Keratinocyte (primary cell): ENCODE measurements around the gene LMTK2.

Experiments
- CTCF ChIP-seq, 3 experiments: IDR thresholded peaks in 1 of 3; conservative IDR thresholded peaks in 1 of 3; optimal IDR thresholded peaks in 1 of 3; 2 replicates in 2 of 3; 3 replicates in 1 of 3; pipeline versions ENCODE3 to v1.5.1; 2011; ENCODE audit warnings: low read length in 3 of 3, mild to moderate bottlenecking in 3 of 3, moderate library complexity in 2 of 3, control low read depth in 1 of 3, inconsistent platforms in 1 of 3; ENCODE audit not compliant: insufficient read depth in 2 of 3; ENCODE audit errors: extremely low read depth in 1 of 3
- EZH2 ChIP-seq: IDR thresholded peaks from one replicate; pipeline ENCODE4 v1.6.1; 2012; ENCODE audit warnings: inconsistent platforms, mild to moderate bottlenecking, low read length, moderate library complexity

- TF ChIP-seq CTCF (optimal IDR thresholded peaks at IDR 0.05 in 1 of 3, IDR thresholded peaks at IDR 0.05 in 1 of 3, conservative IDR thresholded peaks at IDR 0.05 in 1 of 3; ENCODE audit: extremely low read depth in 1 of 3, insufficient read depth in 2 of 3, low read length in 3 of 3), result no peak
- no peak for TF ChIP-seq EZH2
Observed at GRCh38 chr7:98088109-98088508, 18.6 kb upstream of the LMTK2 start.
